ENCODE data around the gene MAST1.
"Not testable (repeated sequence)": the region's sequence is repeated elsewhere in the genome, so short reads cannot be mapped to it uniquely, and the experiment has no call there.

The MAST1 gene

GRCh38 chr19:12838182-12838885 is at the start of gene MAST1:
Gene MAST1, plus strand, starts transcription at chr19:12838515. Its CDS starts 58 bp downstream, at chr19:12838573.
- peak; percentile 54 for DNase-seq

GRCh38 chr19:12788682-12789097 is 49.6 kb upstream of the MAST1 start:
- peak; percentile 61 for DNase-seq

DNA sequence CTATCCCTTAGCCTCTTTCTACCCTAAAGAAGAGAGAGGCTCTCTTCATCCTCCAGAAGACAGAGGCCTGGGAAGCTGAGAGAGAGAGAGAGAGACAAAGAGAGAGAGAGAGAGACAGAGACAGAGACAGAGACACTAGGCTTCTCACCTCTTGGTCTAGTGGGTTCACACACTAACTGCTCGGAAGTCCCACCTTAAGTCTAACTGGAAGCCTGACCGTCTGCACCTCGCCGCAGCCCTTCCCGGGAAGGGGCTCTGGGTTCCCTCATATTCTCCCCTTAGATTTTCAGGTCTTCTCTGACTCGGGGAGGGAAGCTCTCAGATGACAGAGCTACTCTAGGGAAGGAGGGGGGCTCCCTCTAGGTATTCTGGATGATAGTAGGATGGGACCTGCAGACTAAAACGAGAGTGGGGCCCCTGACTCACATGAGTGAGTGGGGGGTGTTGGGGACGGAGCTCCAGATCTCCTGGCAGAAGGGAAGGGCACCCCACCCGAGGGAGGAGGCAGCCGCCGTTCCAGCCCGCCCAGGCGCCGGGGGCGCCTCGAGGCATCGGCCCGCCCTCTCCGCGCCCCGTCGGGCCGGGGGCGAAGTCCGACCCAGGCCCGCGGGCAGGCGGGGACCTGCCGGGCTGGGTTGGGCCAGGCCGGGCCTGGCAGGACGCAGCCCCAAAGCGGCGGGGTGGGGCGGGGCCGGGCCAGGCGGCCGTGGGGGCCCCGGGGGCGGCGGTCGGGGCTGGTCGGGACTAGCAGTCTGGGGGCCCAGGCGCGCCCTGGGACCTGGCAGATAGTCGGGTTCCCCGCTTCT is 49.0 kb upstream of the MAST1 start:
- DNase-seq, result peak; percentile 56

- peak; percentile 92 for DNase-seq
Observed at GRCh38 chr19:12789904-12790619, 48.3 kb upstream of the MAST1 start.

GRCh38 chr19:12790628-12791344 is 47.5 kb upstream of the MAST1 start:
- DNase-seq, result peak; percentile 15

DNA sequence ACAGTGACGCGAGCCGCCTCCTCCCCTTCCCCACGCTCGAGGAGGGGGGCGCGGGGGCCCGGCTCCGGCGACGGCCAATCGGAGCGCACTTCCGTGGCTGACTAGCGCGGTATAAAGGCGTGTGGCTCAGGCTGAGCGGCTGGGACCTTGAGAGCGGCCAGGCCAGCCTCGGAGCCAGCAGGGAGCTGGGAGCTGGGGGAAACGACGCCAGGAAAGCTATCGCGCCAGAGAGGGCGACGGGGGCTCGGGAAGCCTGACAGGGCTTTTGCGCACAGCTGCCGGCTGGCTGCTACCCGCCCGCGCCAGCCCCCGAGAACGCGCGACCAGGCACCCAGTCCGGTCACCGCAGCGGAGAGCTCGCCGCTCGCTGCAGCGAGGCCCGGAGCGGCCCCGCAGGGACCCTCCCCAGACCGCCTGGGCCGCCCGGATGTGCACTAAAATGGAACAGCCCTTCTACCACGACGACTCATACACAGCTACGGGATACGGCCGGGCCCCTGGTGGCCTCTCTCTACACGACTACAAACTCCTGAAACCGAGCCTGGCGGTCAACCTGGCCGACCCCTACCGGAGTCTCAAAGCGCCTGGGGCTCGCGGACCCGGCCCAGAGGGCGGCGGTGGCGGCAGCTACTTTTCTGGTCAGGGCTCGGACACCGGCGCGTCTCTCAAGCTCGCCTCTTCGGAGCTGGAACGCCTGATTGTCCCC is 46.8 kb upstream of the MAST1 start, which contains the start of gene JUNB:
Gene JUNB, plus strand, starts transcription at position 142 of the 706 bp plus-strand sequence. Its CDS starts 286 bp downstream, at position 428.
- peak; percentile 95 for DNase-seq

DNA sequence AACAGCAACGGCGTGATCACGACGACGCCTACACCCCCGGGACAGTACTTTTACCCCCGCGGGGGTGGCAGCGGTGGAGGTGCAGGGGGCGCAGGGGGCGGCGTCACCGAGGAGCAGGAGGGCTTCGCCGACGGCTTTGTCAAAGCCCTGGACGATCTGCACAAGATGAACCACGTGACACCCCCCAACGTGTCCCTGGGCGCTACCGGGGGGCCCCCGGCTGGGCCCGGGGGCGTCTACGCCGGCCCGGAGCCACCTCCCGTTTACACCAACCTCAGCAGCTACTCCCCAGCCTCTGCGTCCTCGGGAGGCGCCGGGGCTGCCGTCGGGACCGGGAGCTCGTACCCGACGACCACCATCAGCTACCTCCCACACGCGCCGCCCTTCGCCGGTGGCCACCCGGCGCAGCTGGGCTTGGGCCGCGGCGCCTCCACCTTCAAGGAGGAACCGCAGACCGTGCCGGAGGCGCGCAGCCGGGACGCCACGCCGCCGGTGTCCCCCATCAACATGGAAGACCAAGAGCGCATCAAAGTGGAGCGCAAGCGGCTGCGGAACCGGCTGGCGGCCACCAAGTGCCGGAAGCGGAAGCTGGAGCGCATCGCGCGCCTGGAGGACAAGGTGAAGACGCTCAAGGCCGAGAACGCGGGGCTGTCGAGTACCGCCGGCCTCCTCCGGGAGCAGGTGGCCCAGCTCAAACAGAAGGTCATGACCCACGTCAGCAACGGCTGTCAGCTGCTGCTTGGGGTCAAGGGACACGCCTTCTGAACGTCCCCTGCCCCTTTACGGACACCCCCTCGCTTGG is 46.1 kb upstream of the MAST1 start:
- peak; percentile 79 for DNase-seq

GRCh38 chr19:12792853-12793289 is 45.4 kb upstream of the MAST1 start:
- DNase-seq, result peak; percentile 12

- peak; percentile 91 for DNase-seq
Observed at GRCh38 chr19:12793290-12794195, 44.8 kb upstream of the MAST1 start.

DNA sequence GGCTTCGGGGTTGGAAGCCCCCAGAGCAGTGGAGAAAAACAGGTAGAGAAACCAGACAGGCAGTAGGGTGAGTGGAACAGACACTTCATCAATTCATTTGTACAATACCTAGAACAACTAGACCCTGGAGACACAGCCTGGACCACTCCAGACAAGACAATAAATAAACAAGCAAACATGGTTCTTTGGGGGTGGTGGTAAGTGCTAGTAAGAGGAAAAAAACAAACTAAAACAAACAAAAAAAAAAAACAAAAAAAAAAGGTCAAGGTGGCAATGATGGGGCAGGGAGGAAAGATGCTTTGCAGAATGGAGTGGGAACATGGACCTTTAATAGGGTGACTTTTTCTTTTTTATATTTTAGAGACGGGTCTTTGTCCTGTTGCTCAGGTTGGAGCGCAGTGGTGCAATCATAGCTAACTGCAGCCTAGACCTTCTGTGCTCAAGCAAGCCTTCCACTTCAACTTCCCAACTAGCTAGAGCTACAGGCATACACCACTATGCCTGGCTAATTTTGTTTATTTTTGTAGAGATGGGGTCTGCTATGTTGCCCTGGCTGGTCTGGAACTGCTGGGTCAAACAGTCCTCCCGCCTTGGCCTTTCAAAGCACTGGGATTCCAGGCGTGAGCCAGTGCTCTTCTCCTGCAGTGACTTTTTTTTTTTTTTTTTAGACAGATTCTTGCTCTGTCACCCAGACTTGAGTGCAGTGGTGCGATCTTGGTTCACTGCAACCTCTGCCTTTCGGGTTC is 43.9 kb upstream of the MAST1 start:
- no peak for DNase-seq

DNA sequence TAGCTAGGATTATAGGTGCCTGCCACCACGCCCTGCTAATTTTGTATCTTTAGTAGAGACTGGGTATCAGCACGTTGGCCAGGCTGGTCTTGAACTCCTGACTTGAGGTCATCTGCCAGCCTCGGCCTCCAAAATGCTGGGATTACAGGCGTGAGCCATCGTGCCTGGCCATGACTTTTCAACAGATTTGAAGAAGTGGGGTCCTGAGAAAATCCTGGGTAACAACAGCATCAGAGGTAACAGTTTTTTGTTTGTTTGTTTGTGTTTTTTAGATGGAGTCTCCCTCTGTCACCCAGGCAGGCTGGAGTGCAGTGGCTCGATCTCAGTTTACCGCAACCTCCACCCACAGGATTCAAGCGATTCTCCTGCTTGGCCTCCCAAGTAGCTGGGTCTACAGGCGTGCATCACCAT is 43.3 kb upstream of the MAST1 start:
- DNase-seq, result no peak

DNA sequence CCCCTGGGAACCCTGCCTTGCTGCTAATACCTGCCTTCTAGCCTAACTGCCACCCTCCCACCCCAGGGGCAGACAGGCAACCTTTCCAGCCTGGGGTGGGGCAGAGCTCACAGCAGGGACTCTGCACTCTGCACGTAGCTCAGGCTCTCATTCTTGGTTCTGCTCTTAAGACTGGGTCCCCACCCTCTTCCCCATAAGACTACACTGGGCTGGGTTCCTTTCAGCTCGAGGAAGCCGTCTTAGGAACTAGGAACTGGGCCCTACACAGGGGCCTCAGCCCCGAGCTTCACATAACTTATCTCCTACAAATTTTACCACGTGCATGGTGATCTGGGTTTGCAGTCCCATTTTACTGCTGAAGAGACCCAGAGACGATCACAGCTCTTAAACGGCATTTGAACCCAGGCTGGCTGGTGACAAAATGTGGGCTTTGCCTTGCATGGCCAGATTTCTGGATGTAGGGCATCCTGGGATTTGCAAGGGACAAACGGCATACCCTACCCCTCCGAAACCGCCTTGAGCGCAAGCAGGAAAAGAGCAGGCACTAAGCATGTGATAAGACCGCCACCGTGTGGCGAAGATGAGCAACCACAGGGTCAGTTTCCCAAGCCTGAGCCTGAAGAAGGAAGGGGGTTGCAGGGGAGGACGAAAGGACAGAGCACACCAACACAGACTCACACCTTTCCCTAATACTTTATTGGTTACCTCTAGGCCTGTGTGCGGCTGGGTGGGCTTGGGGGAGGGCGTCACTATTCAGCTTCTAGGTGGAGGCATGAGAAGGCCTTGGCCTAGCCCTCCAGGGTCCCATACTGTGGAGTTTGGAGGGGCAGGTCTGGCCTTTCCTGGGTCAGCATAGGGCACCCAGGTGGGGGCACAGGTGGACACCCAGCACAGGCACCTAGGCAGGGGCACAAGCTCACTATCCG is 41.9 kb upstream of the MAST1 start:
- peak; percentile 74 for DNase-seq

DNA sequence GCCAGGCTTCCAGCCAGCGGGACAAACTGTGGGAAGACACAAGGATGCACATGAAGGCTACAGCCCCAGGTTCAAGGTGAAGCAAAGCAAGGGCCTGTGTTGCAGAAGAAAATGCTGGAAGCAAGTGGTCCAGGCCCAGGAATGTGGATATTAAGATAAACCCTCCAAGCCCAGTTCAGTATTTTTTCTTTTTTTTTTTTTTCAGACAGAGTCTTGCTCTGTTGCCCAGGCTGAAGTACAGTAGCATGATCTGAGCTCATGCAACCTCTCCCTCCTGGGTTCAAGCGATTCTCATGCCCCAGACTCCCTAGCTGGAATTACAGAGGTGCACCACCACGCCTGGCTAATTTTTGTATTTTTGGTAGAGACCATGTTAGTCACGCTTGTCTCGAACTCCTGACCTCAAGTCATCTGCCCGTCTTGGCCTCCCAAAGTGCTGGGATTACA is 41.2 kb upstream of the MAST1 start:
- DNase-seq, result no peak

DNA sequence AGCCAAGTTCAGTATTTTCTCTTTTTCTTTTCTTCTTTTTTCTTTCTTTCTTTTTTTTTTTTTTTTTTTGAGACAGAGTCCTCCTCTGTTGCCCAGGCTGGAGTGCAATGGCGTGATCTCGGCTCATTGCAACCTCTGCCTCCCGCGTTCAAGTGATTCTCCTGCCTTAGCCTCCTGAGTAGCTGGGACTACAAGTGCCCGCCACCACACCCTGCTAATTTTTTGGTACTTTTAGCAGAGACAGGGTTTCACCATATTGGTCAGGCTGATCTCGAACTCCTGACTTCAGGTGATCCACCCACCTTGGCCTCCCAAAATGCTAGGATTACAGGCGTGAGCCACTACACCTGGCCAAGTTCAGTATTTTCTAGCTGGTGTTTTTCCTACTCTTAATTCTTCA is 40.7 kb upstream of the MAST1 start:
- not testable (repeated sequence) for DNase-seq

DNA sequence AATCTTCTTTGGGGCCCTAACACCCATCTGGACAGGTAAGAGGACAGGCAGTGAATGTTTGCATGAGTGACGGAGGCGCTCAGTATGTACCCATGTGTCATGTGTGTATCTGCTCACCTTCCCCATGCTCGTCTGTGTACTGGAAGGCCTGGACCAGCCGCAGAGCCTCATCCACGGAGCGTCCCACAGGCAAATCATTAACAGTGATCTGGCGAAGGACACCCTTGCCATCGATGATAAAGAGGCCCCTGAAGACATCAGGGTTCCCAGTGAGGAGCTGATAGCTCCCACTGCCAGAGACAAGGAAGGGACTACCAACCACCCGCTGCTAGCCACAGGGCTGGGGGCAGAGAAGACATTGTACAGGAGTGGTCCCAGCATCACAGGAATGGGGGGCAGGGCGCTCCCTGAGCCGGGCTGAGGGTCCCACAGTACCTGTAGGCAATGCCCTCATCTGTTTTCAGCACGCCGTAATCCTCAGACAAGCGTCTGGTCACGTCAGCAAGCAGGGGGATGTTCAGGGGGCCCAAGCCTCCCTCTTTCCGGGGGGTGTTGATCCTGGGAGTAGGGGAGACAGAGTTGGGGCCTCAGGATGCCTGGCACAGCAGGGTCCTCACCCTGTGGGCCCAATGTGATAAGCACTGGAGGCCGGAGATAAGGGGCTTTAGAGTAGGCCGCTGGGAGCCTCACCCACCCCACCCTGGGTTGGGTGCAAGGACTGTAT is 38.4 kb upstream of the MAST1 start:
- no peak for DNase-seq

DNA sequence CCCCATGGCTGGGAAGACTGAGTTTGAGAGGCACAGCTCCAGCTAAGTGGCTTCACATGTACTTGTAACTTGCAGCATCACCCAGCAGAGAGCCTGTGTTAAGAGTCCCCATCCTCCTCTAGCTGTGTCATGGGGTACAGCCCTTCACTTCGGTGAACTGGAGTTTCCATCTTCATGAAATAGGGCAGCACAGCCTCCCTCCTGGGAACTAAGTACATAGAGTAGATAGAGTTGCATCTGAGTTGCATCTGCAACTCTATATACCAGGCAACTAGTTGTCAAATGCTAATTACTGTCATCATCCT is 37.9 kb upstream of the MAST1 start:
- no peak for DNase-seq

- DNase-seq, result peak; percentile 33
Observed at GRCh38 chr19:12800923-12801465, 37.3 kb upstream of the MAST1 start.

Data from activated naive CD4-positive, alpha-beta T cell treated with Interleukin-2 at 50 U/mL for 16 hours (primary cell).